SK-N-SH treated with all-trans-retinoic acid at 6 μM for 48 hours (cell line): Measurements from ENCODE around the gene CRY1.

Source experiments
- ATAC-seq: fragments of 200-7000 bp; cut with Tn5 transposase; 3 replicates; pipeline ENCODE4 v1.9.1; 2020; ENCODE audit warnings: mild to moderate bottlenecking, moderate library complexity
- ARNTL ChIP-seq: fragments of 450-650 bp; formaldehyde crosslinking; IDR thresholded peaks from 2 replicates; pipeline ENCODE4 v1.5.0; 2020; ENCODE audit warnings: low read depth, mild to moderate bottlenecking, moderate library complexity, borderline replicate concordance
- CREB5 ChIP-seq: fragments of 250-450 bp; sonication (Bioruptor Pico); IDR thresholded peaks from 2 replicates; pipeline ENCODE4 v1.5.1; 2020; ENCODE audit warnings: low read depth, mild to moderate bottlenecking, moderate library complexity
- CSRNP3 ChIP-seq: fragments of 250-450 bp; sonication (Bioruptor Pico); IDR thresholded peaks from 2 replicates; pipeline ENCODE4 v1.5.1; 2021; ENCODE audit warnings: mild to moderate bottlenecking, moderate library complexity
- GLIS3 ChIP-seq: fragments of 250-450 bp; sonication (Bioruptor Pico); IDR thresholded peaks from 2 replicates; pipeline ENCODE4 v1.5.0; 2020; ENCODE audit warnings: mild to moderate bottlenecking, moderate library complexity
- PATZ1 ChIP-seq: fragments of 250-450 bp; sonication (Bioruptor Pico); IDR thresholded peaks from 2 replicates; pipeline ENCODE4 v1.8.0; 2020; ENCODE audit warnings: mild to moderate bottlenecking, moderate library complexity, borderline replicate concordance
- POU6F1 ChIP-seq: fragments of 250-450 bp; sonication (Bioruptor Pico); IDR thresholded peaks from 2 replicates; pipeline ENCODE4 v1.8.0; 2021; ENCODE audit warnings: low read depth, mild to moderate bottlenecking, moderate library complexity, borderline replicate concordance
- PPARA ChIP-seq: fragments of 250-450 bp; sonication (Bioruptor Pico); IDR thresholded peaks from 2 replicates; pipeline ENCODE4 v1.5.0; 2020; ENCODE audit warnings: mild to moderate bottlenecking, borderline replicate concordance
- TCF4 ChIP-seq: fragments of 250-450 bp; sonication (Bioruptor Pico); IDR thresholded peaks from 2 replicates; pipeline ENCODE4 v1.8.0; 2021; ENCODE audit warnings: mild to moderate bottlenecking, moderate library complexity, borderline replicate concordance
- TSHZ2 ChIP-seq: fragments of 250-450 bp; sonication (Bioruptor Pico); IDR thresholded peaks from 2 replicates; pipeline ENCODE4 v1.5.0; 2020; ENCODE audit warnings: mild to moderate bottlenecking, moderate library complexity
- ZFP3 ChIP-seq: fragments of 250-450 bp; sonication (Bioruptor Pico); IDR thresholded peaks from 2 replicates; pipeline ENCODE4 v1.5.0; 2020; ENCODE audit warnings: mild to moderate bottlenecking, moderate library complexity
- ZNF565 ChIP-seq: fragments of 450-650 bp; formaldehyde crosslinking; conservative IDR thresholded peaks from 2 replicates; pipeline ENCODE4 v1.5.0; 2020; ENCODE audit warnings: low read depth, mild to moderate bottlenecking, moderate library complexity
- ZNF70 ChIP-seq: fragments of 450-650 bp; formaldehyde crosslinking; IDR thresholded peaks from 2 replicates; pipeline ENCODE4 v1.5.0; 2020; ENCODE audit warnings: mild to moderate bottlenecking, moderate library complexity
- ZNF8 ChIP-seq: fragments of 450-650 bp; formaldehyde crosslinking; IDR thresholded peaks from 2 replicates; pipeline ENCODE4 v1.5.0; 2020; ENCODE audit warnings: mild to moderate bottlenecking, moderate library complexity

Gene CRY1

GRCh38 chr12:106954462-106955376 lies 138.6 kb downstream of the CRY1 start (continued):
- TF ChIP-seq CSRNP3 (CRISPR knock-in tag) (no peak), PATZ1 (CRISPR knock-in tag) (no peak), GLIS3 (CRISPR knock-in tag) (no peak), CREB5 (CRISPR knock-in tag) (no peak), PPARA (CRISPR knock-in tag) (no peak), ZNF8 (CRISPR knock-in tag) (no peak), TSHZ2 (CRISPR knock-in tag) (no peak), TCF4 (CRISPR knock-in tag) (no peak)

GRCh38 chr12:106953352-106954250 lies 139.7 kb downstream of the CRY1 start:
- TF ChIP-seq ZFP3 (CRISPR knock-in tag) (no peak), POU6F1 (no peak), TSHZ2 (CRISPR knock-in tag) (no peak), CREB5 (CRISPR knock-in tag) (no peak), ARNTL (no peak), ZNF565 (no peak), ZNF70 (CRISPR knock-in tag) (no peak)
- no peak for ATAC-seq
